SU-DHL-6 (cell line): ENCODE data around the gene NFIA.

Experiments used
- H2AFZ ChIP-seq: fragments of 200-600 bp; sonication (generic); 2 replicates; pipeline ENCODE4 v1.6.1; 2014; ENCODE audit warnings: low read depth, mild to moderate bottlenecking, moderate library complexity, mixed read lengths, antibody characterized with exemption, low read length; ENCODE audit not compliant: severe bottlenecking
- H3F3A ChIP-seq: fragments of 200-600 bp; shearing (Covaris generic); 2 replicates; pipeline ENCODE4 v1.6.0; 2016; ENCODE audit warnings: antibody characterized with exemption, mild to moderate bottlenecking; ENCODE audit not compliant: insufficient read depth
- H3K27ac ChIP-seq: fragments of 200-600 bp; sonication (generic); 2 replicates; pipeline ENCODE4 v1.5.1; 2016; ENCODE audit warnings: low read depth, mild to moderate bottlenecking, low read length, moderate library complexity, mixed read lengths
- H3K27me3 ChIP-seq: fragments of 200-600 bp; sonication (generic), shearing (Covaris generic); 2 replicates; pipeline ENCODE4 v1.6.0; 2014; ENCODE audit warnings: mild to moderate bottlenecking, low read length
- H3K36me3 ChIP-seq: fragments of 200-600 bp; sonication (generic); 2 replicates; pipeline ENCODE4 v1.6.1; 2014; ENCODE audit warnings: mild to moderate bottlenecking, low read length, mixed read lengths
- H3K4me2 ChIP-seq: fragments of 300-600, 200-600 bp; shearing (Covaris generic), sonication (generic); 2 replicates; pipeline ENCODE4 v1.6.0; 2014; ENCODE audit warnings: low read length, low read depth, mild to moderate bottlenecking; ENCODE audit not compliant: poor library complexity, severe bottlenecking
- H3K4me3 ChIP-seq: fragments of 200-600 bp; sonication (generic); 2 replicates; pipeline ENCODE4 v1.5.1; 2014; ENCODE audit warnings: antibody characterized with exemption, low read length, mild to moderate bottlenecking, mixed read lengths; ENCODE audit not compliant: insufficient read depth, poor library complexity, severe bottlenecking
- H3K79me2 ChIP-seq: fragments of 200-600 bp; sonication (generic); 2 replicates; pipeline ENCODE4 v1.6.1; 2014; ENCODE audit warnings: mild to moderate bottlenecking, low read length, moderate library complexity; ENCODE audit not compliant: insufficient read depth
- H3K9ac ChIP-seq: fragments of 200-600 bp; sonication (generic); 2 replicates; pipeline ENCODE4 v1.7.0; 2014; ENCODE audit warnings: mild to moderate bottlenecking, low read length
- H3K9me2 ChIP-seq: fragments of 200-600 bp; sonication (generic); replicated peaks from 2 replicates; pipeline ENCODE4 v1.6.1; 2014; ENCODE audit warnings: low read length; ENCODE audit not compliant: insufficient read depth
- H3K9me3 ChIP-seq: fragments of 200-600 bp; sonication (generic); 2 replicates; pipeline ENCODE4 v1.6.1; 2014; ENCODE audit warnings: low read length, mixed read lengths; ENCODE audit not compliant: insufficient read depth
- H4K20me1 ChIP-seq: fragments of 200-600 bp; sonication (generic); 2 replicates; pipeline ENCODE4 v1.6.1; 2014; ENCODE audit warnings: low read depth, mild to moderate bottlenecking, antibody characterized with exemption, low read length, moderate library complexity, mixed read lengths
- CTCF ChIP-seq: fragments of 200-600 bp; sonication (generic); IDR thresholded peaks from one replicate; pipeline ENCODE4 v1.5.1; 2017; ENCODE audit warnings: antibody characterized with exemption, mild to moderate bottlenecking, low read length, moderate library complexity; ENCODE audit not compliant: insufficient read depth, poor library complexity, severe bottlenecking
- EZH2phosphoT487 ChIP-seq: fragments of 200-600 bp; sonication (generic), shearing (Covaris generic); conservative IDR thresholded peaks from 2 replicates; pipeline ENCODE4 v1.6.1; 2018; ENCODE audit warnings: mild to moderate bottlenecking, antibody characterized with exemption, low read length, moderate library complexity, mixed read lengths

Gene NFIA

GRCh38 chr1:61183471-61184039, 101.2 kb downstream of the NFIA start:
- H3K79me2 ChIP-seq, result no peaks in the 10 kb centered on the region
- TF ChIP-seq EZH2phosphoT487, result no peak
- no peak for TF ChIP-seq CTCF
- no peaks in the 10 kb centered on the region for H3K9me3 ChIP-seq
- no peak overlapping the region for H2AFZ ChIP-seq
- no peak overlapping the region for H3K4me2 ChIP-seq
- no peaks in the 10 kb centered on the region for H3F3A ChIP-seq
- no peaks in the 10 kb centered on the region for H4K20me1 ChIP-seq
- H3K4me3 ChIP-seq, result no peak overlapping the region
- no peaks in the 10 kb centered on the region for H3K9me2 ChIP-seq
- no peak overlapping the region for H3K9ac ChIP-seq
- H3K27ac ChIP-seq, result no peak overlapping the region
- H3K27me3 ChIP-seq, result no peaks in the 10 kb centered on the region
- H3K36me3 ChIP-seq, result no peaks in the 10 kb centered on the region

- Histone ChIP-seq H3K36me3 (no peaks in the 10 kb centered on the region), H4K20me1 (no peaks in the 10 kb centered on the region), H3K79me2 (no peaks in the 10 kb centered on the region), H3F3A (no peaks in the 10 kb centered on the region), H3K9me3 (no peaks in the 10 kb centered on the region), H2AFZ (no peak overlapping the region), H3K27ac (no peak overlapping the region), H3K9ac (no peak overlapping the region), H3K9me2 (no peaks in the 10 kb centered on the region), H3K4me3 (no peak overlapping the region), H3K27me3 (no peaks in the 10 kb centered on the region), H3K4me2 (no peak overlapping the region)
- TF ChIP-seq CTCF (no peak), EZH2phosphoT487 (no peak)
These were observed 101.8 kb downstream of the NFIA start for GRCh38 chr1:61184040-61184713.

- H3K9me2 ChIP-seq, result no peaks in the 10 kb centered on the region
- no peak overlapping the region for H3K4me2 ChIP-seq
- H2AFZ ChIP-seq, result no peak overlapping the region
- no peaks in the 10 kb centered on the region for H3F3A ChIP-seq
- no peak overlapping the region for H3K9ac ChIP-seq
- H3K27me3 ChIP-seq, result no peaks in the 10 kb centered on the region
- H3K4me3 ChIP-seq, result no peak overlapping the region
- H3K36me3 ChIP-seq, result no peaks in the 10 kb centered on the region
- H3K9me3 ChIP-seq, result no peaks in the 10 kb centered on the region
- H4K20me1 ChIP-seq, result no peaks in the 10 kb centered on the region
- no peaks in the 10 kb centered on the region for H3K79me2 ChIP-seq
- TF ChIP-seq CTCF, result no peak
- H3K27ac ChIP-seq, result no peak overlapping the region
These were observed 102.3 kb downstream of the NFIA start for GRCh38 chr1:61184714-61185106.
